ENCODE results near the gene PLAAT2.

DNA sequence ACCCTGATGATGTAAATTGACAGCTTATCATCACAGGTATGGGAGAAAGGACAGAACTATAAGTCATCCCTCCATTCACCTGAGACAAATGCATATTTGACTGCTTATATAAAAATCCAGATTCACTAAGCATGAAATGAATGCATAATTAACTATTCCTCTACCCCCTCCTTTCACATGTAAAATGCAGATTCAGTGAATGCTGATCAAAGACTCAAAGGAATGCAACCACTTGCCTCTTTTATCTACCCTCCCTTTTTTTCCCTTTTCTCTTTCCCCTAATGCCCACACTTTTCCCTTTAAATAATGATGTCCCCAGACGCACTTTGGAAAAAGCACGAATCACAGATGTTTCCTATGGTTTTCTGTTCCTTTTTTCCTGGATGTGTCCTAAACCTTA is 31.1 kb downstream of the PLAAT2 start:
- TF ChIP-seq POLR2A (IDR thresholded peaks at IDR 0.05) = no peak
- TF ChIP-seq, protein P1, sequence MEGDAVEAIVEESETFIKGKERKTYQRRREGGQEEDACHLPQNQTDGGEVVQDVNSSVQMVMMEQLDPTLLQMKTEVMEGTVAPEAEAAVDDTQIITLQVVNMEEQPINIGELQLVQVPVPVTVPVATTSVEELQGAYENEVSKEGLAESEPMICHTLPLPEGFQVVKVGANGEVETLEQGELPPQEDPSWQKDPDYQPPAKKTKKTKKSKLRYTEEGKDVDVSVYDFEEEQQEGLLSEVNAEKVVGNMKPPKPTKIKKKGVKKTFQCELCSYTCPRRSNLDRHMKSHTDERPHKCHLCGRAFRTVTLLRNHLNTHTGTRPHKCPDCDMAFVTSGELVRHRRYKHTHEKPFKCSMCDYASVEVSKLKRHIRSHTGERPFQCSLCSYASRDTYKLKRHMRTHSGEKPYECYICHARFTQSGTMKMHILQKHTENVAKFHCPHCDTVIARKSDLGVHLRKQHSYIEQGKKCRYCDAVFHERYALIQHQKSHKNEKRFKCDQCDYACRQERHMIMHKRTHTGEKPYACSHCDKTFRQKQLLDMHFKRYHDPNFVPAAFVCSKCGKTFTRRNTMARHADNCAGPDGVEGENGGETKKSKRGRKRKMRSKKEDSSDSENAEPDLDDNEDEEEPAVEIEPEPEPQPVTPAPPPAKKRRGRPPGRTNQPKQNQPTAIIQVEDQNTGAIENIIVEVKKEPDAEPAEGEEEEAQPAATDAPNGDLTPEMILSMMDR (IDR thresholded peaks at IDR 0.05) = no peak
